CD4-positive, alpha-beta T cell (primary cell): ENCODE results near the gene BACH1. TPM values are rescaled to one million over a fixed set of nuclear protein-coding genes. Genes with fewer than 3 reads are reported as not detected.

Experiments
- ATAC-seq: fragments of 200-7000 bp; cut with Tn5 transposase; one replicate; pipeline ENCODE4 v1.10.0; 2022; ENCODE audit warnings: mild to moderate bottlenecking; ENCODE audit not compliant: poor library complexity
- CTCF ChIA-PET: fragments of 350-600 bp; sonication (Branson Sonifier 250); formaldehyde crosslinking; loops from one replicate; lab custom pipeline; 2021; ENCODE audit warnings: antibody characterized with exemption, inconsistent platforms; lab: Charles Lee
- POLR2A ChIA-PET: fragments of 350-600 bp; sonication (Branson Sonifier 250); formaldehyde crosslinking; loops from one replicate; lab custom pipeline; 2021; ENCODE audit warnings: antibody characterized with exemption, inconsistent platforms; lab: Charles Lee
- DNase-seq, 14 experiments: peaks; one replicate each; pipeline ENCODE4 v3.0.0-alpha.2; 2013 to 2020; ENCODE audit warnings: mixed read lengths in 2 of 14
- H3K27ac ChIP-seq, 2 donors: one replicate each; pipeline versions ENCODE4 v1.5.1 to v1.7.0; 2013; ENCODE audit warnings: low read length in 2 of 2, low read depth in 1 of 2, mild to moderate bottlenecking in 1 of 2
- H3K27me3 ChIP-seq, 2 experiments: 1 replicate in 1 of 2; 2 replicates in 1 of 2; pipeline versions ENCODE4 v1.6.1 to v1.7.0; 2013; ENCODE audit warnings: low read length in 2 of 2, control low read depth in 1 of 2, mild to moderate bottlenecking in 1 of 2, moderate library complexity in 1 of 2; ENCODE audit not compliant: insufficient read depth in 2 of 2, control insufficient read depth in 1 of 2
- H3K36me3 ChIP-seq: one replicate; pipeline ENCODE4 v1.6.1; 2013; ENCODE audit warnings: low read length, control low read depth; ENCODE audit not compliant: insufficient read depth
- H3K4me1 ChIP-seq: one replicate; pipeline ENCODE4 v1.6.1; 2013; ENCODE audit warnings: low read length, control low read depth; ENCODE audit not compliant: insufficient read depth
- H3K4me3 ChIP-seq: one replicate; pipeline ENCODE4 v1.5.1; 2013; ENCODE audit warnings: mild to moderate bottlenecking, low read length, moderate library complexity
- H3K9me3 ChIP-seq, 2 experiments: 1 replicate in 1 of 2; 2 replicates in 1 of 2; pipeline versions ENCODE4 v1.6.1 to v1.7.0; 2013; ENCODE audit warnings: low read length in 2 of 2, mild to moderate bottlenecking in 2 of 2, control low read depth in 1 of 2, moderate library complexity in 1 of 2; ENCODE audit not compliant: control insufficient read depth in 1 of 2, insufficient read depth in 1 of 2
- H3K27ac Mint-ChIP-seq: one replicate; pipeline ENCODE4 v1.8.0; 2020; ENCODE audit warnings: mixed read lengths
- H3K27me3 Mint-ChIP-seq: one replicate; pipeline ENCODE4 v1.8.0; 2021; ENCODE audit warnings: mixed read lengths
- H3K36me3 Mint-ChIP-seq: one replicate; pipeline ENCODE4 v1.8.0; 2021; ENCODE audit warnings: low read depth, mixed read lengths
- H3K4me1 Mint-ChIP-seq: one replicate; pipeline ENCODE4 v1.8.0; 2021; ENCODE audit warnings: low read depth, mixed read lengths
- H3K4me3 Mint-ChIP-seq: one replicate; pipeline ENCODE4 v1.8.0; 2020; ENCODE audit warnings: mild to moderate bottlenecking, mixed read lengths
- H3K9me3 Mint-ChIP-seq: one replicate; pipeline ENCODE4 v1.8.0; 2020; ENCODE audit warnings: mixed read lengths
- CTCF ChIP-seq: fragments of 200-600 bp; IDR thresholded peaks from one replicate; pipeline ENCODE4 v1.8.0; 2022; ENCODE audit warnings: antibody characterized with exemption, mild to moderate bottlenecking
- intact Hi-C, 2 experiments: fragments of 100-400 bp; cut with DNase I in 1 of 2; cut with micrococcal nuclease in 1 of 2; formaldehyde crosslinking; loops; one replicate each; pipeline versions ENCODE4 v1.15.1 to v1.9.0; 2023 to 2025; cut with DNase I, micrococcal nuclease
- total RNA-seq, 174 experiments: library from RNA in 2 of 174; stranded (reverse) in 2 of 174; gene quantifications; one replicate each; pipeline ENCODE4 v1.2.3 and lab custom pipeline; 2021 to 2026

Gene BACH1
- total RNA-seq, 2 experiments from 2014 or later = 64.4 to 65.9 TPM

- Histone ChIP-seq H3K27me3 (no peaks in the 10 kb centered on the region), H3K36me3 (no peaks in the 10 kb centered on the region), H3K9me3 (no peaks in the 10 kb centered on the region), H3K4me1 (no peaks in the 10 kb centered on the region), H3K27ac (no peak overlapping the region), H3K4me3 (no peak overlapping the region)
- DNase-seq (no peak), ATAC-seq (no peak)
- intact Hi-C loops = no loop called here
- POLR2A ChIA-PET = no interaction called here
- no peaks in the 10 kb centered on the region for H3K27me3 Mint-ChIP-seq
- H3K9me3 Mint-ChIP-seq = no peaks in the 10 kb centered on the region
- H3K27ac Mint-ChIP-seq = no peak overlapping the region
- H3K4me3 Mint-ChIP-seq = no peak overlapping the region
- CTCF ChIA-PET = no interaction called here
- TF ChIP-seq CTCF = no peak
- H3K4me1 Mint-ChIP-seq = peaks cover 4% of the 10 kb centered on the region
- peaks cover 4% of the 10 kb centered on the region for H3K36me3 Mint-ChIP-seq
Observed at GRCh38 chr21:29368906-29369305, 70.2 kb downstream of the BACH1 start.

GRCh38 chr21:29371464-29371863, 72.7 kb downstream of the BACH1 start:
- H3K36me3 Mint-ChIP-seq = peaks cover 4% of the 10 kb centered on the region
- H3K4me3 Mint-ChIP-seq = no peak overlapping the region
- POLR2A ChIA-PET = interaction anchor here (1.2 kb wide), 1 partner anchor 72 kb away, joined by 3 read pairs; no protein-coding TSS in a partner anchor
- H3K4me3 ChIP-seq = no peak overlapping the region
- no peaks in the 10 kb centered on the region for H3K27me3 ChIP-seq
- CTCF ChIA-PET = interaction anchor here (0.6 to 2.3 kb wide), 8 partner anchors 10 to 724 kb away, joined by 3 to 7 read pairs (median 3); no protein-coding TSS in a partner anchor
- H3K27ac ChIP-seq = no peak overlapping the region
- peaks cover 7% of the 10 kb centered on the region for H3K4me1 Mint-ChIP-seq
- intact Hi-C loops = loop anchor here in 1 of 2 experiments (5.0 kb wide), 2 partner anchors 96 to 209 kb away; no protein-coding TSS in a partner anchor
- no peak for DNase-seq
- peaks cover 3% of the 10 kb centered on the region for H3K4me1 ChIP-seq
- H3K27me3 Mint-ChIP-seq = no peaks in the 10 kb centered on the region
- no peaks in the 10 kb centered on the region for H3K36me3 ChIP-seq
- H3K9me3 Mint-ChIP-seq = no peaks in the 10 kb centered on the region
- H3K27ac Mint-ChIP-seq = no peak overlapping the region
- TF ChIP-seq CTCF = no peak
- no peak for ATAC-seq
- no peaks in the 10 kb centered on the region for H3K9me3 ChIP-seq

- Histone ChIP-seq H3K4me3 (no peak overlapping the region), H3K4me1 (peaks cover 9% of the 10 kb centered on the region), H3K36me3 (no peaks in the 10 kb centered on the region), H3K27me3 (no peaks in the 10 kb centered on the region), H3K27ac (no peak overlapping the region), H3K9me3 (no peaks in the 10 kb centered on the region)
- H3K27ac Mint-ChIP-seq = no peak overlapping the region
- ATAC-seq (peak; percentile 76), DNase-seq (peak in 12 of 14 experiments; percentile 12 to 86 (median 39))
- no peak overlapping the region for H3K4me3 Mint-ChIP-seq
- no peaks in the 10 kb centered on the region for H3K27me3 Mint-ChIP-seq
- intact Hi-C loops = loop anchor here (1.0 to 5.0 kb wide), 3 partner anchors 95 to 282 kb away; no protein-coding TSS in a partner anchor
- no peaks in the 10 kb centered on the region for H3K9me3 Mint-ChIP-seq
- CTCF ChIA-PET = interaction anchor here (0.6 to 2.3 kb wide), 8 partner anchors 11 to 725 kb away, joined by 3 to 7 read pairs (median 3); no protein-coding TSS in a partner anchor
- peaks cover 15% of the 10 kb centered on the region for H3K4me1 Mint-ChIP-seq
- peak; percentile 83 for TF ChIP-seq CTCF
- POLR2A ChIA-PET = interaction anchor here (1.2 kb wide), 1 partner anchor 73 kb away, joined by 3 read pairs; no protein-coding TSS in a partner anchor
- H3K36me3 Mint-ChIP-seq = peaks cover 4% of the 10 kb centered on the region
Observed at GRCh38 chr21:29372063-29372802, 73.5 kb downstream of the BACH1 start.
